Stimulated activated CD4-positive, alpha-beta T cell treated with anti-CD3 and anti-CD28 coated beads, Interleukin-1b, Interleukin-23, amount 100 ng/mL, for 24 hours (primary cell): Measurements from ENCODE around the gene RAPGEF6.

Source experiments
- DNase-seq, 4 experiments: peaks; one replicate each; pipeline ENCODE4 v3.0.0-alpha.2; 2020; ENCODE audit warnings: low read depth in 4 of 4, low spot score in 1 of 4

The RAPGEF6 gene

GRCh38 chr5:131542723-131543122 is 92.3 kb downstream of the RAPGEF6 start:
- no peak for DNase-seq

DNA sequence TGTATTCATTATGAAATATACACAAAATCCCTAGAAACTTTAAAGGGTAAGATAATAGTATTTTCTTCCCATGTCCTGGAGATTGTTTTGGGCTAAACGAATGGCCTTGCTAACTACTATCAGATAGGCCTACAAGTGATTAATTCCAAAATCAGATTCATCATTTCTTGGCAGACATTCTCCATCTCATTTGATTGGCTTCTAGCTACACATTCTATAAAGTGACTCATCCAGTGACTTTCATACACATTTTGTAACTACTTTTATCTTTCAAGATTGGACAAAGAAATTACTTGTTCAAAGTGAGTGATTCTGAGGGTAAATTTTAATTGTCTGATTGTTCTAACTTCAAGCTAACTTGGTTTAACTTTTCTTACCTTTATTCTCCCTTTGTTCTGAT is 93.3 kb downstream of the RAPGEF6 start:
- DNase-seq = no peak

DNA sequence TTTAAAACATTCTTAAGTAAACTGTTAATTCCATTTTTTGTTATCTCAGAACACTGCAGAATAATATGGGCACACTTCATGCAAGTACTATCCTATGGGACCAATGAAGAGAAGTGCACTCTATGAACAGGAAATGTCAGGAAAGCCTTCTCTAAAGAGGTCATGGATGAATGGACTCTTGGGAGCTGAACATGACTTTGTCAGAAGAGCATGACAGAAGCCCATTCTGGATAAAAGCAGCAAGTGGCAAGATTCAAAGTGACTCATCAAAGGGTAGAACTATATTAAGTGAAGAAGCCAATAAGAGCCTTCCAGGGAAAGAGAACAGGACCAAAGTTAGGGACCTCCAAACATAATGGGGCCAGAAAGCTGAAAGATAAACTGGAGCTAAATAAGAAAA is 94.0 kb downstream of the RAPGEF6 start:
- DNase-seq = no peak

DNA sequence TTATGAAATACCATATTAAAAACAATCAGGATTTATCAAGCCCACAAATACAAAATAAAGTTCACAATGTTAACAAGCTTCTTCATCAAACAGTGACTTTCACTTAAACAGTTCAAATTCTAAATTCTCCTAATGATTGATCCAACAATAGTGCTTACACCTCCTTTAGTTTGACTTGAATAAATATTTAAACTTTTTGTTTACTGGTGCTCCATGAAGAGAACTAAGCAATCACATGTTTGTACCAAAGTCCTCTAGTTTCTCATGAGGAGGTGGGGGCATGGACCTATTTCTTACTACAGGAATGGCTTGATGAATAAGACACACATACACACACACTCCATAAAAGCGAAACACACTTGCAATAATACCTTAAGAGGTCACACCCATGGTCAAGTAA is 95.8 kb downstream of the RAPGEF6 start:
- no peak for DNase-seq

- DNase-seq = no peak
These were observed 96.8 kb downstream of the RAPGEF6 start for GRCh38 chr5:131538177-131538593.

- DNase-seq = no peak
These were observed 98.1 kb downstream of the RAPGEF6 start for GRCh38 chr5:131536850-131537448.

DNA sequence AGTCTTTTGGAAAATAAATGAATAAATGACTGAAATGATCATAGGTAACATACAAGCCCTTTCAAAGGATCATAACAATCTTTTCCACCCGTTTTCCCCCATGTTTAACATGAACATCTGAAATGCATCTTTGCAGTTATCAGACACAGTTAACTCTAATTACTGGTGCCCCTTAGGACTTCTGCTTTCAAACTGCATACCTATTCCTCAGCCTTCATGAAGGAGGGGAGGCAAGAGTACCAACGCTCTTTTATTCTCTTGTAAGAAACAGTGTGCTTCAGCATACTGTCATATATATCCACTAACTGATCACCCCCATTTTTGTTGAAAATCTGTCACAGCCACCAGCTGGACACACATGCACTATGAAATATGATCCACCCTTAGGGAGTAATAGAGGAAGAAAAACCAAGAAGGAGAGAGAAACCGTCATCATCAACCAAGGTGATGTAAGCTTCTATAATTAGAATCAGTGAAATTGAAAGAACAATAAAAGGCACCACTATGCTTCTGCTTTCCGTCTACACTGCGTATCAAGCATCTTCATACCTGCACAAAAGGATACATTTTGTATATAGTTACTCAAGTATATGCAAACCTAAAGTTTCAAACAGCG is 98.7 kb downstream of the RAPGEF6 start:
- DNase-seq = no peak

DNA sequence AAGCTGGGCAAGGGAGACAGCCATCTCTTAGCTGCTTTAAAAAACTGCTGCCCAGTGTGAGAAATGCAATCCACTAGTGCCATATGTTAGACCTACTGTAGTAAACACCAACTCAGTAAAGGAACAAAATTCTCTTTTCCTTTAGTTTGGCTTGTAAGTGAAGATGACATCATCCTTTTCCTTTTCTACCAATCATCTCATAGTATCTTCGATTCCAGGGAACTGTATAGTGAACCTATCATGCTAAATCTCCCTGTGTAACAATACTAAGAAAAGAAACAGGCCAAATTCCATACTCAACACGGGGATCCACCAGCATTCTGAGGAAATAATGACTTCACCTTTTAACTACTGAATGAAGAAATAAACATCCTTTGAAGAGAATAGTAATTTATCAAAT is 100.1 kb downstream of the RAPGEF6 start:
- DNase-seq = no peak

- DNase-seq = no peak
These were observed 101.2 kb downstream of the RAPGEF6 start for GRCh38 chr5:131533836-131534235.

GRCh38 chr5:131532031-131532640 is 102.9 kb downstream of the RAPGEF6 start:
- no peak for DNase-seq

DNA sequence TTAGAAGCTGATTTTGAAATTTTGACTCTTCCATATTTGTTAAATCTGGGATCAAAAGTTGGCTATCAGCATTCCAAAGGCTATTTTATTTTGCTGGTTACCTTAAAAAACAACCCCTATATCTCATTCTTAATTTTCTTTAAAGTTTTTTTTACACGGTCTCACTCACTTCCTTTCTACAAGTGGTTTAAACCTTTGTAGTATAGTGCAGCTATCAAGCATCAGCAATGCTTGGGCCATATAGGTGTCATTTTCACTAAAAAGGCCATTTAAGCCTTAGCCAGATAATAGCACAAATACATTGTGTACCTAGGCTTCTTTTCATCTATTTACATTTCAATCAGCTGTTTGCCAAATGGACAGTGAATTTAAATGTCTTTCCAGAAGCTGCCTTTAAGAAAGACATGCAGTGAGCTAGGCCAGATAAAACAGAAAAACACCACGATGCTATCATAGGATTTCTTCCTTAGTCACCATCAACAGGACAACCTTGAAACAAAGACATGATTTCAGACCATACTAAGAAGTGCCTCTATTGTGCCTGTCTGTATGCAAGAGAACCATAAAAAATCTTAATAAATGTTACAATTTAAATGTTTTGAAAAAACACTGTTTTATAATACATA is 104.2 kb downstream of the RAPGEF6 start:
- no peak for DNase-seq

- no peak for DNase-seq
These were observed 106.3 kb downstream of the RAPGEF6 start for GRCh38 chr5:131528682-131529081.

- no peak for DNase-seq
These were observed 109.2 kb downstream of the RAPGEF6 start for GRCh38 chr5:131525805-131526204.

- no peak for DNase-seq
These were observed 110.6 kb downstream of the RAPGEF6 start for GRCh38 chr5:131524431-131524830.

DNA sequence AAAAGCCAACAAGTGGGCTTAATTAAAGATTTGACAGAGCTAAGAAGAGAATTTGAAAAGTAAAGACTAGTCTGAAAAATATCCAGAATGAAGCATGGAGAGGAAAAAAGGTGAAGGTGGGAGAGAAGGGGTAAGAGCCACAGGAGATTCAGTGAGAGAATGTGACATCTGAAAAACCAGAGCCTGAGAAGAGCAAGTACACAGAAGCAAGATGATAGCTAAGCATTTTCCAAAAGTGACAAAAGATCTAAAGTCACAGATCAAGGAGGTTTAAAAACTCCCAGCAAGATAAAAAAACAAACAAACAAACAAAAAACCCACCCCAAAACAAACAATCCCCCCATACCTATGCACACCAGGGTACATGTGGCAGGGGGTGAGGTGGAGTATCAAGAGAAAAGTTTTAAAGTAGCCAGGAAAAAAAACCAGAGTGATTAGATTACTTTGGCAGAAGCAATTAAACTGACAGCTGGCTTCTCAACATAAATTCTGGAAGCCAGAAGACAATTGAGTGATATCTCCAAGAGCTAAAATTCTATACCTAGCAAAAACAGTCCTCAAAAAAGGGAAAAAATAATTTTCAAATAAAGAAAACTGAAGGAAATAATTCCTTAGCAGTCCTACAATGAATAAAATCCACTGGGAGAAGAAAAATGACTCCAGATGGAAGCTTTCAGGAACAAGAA is 111.4 kb downstream of the RAPGEF6 start:
- DNase-seq = no peak

DNA sequence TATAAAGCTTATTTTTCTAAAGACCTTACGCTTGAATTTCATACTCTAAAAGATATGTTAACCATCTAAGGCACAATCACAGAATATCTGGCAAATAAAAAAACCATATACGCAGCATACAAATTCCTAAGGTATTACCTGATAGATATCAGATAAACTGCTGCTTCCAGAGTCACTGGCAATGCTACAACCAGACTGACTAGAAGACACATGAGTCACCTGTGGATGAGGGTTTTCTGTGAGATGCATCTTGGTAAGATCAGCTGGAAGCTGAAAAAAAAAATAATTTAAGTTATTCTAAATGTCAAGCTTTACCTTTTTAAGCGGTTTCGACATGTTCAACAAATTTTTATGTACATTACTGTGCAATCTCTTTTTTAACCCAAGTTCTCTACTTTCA is 113.8 kb downstream of the RAPGEF6 start:
- no peak for DNase-seq

- no peak for DNase-seq
These were observed 119.7 kb downstream of the RAPGEF6 start for GRCh38 chr5:131515348-131515747.

DNA sequence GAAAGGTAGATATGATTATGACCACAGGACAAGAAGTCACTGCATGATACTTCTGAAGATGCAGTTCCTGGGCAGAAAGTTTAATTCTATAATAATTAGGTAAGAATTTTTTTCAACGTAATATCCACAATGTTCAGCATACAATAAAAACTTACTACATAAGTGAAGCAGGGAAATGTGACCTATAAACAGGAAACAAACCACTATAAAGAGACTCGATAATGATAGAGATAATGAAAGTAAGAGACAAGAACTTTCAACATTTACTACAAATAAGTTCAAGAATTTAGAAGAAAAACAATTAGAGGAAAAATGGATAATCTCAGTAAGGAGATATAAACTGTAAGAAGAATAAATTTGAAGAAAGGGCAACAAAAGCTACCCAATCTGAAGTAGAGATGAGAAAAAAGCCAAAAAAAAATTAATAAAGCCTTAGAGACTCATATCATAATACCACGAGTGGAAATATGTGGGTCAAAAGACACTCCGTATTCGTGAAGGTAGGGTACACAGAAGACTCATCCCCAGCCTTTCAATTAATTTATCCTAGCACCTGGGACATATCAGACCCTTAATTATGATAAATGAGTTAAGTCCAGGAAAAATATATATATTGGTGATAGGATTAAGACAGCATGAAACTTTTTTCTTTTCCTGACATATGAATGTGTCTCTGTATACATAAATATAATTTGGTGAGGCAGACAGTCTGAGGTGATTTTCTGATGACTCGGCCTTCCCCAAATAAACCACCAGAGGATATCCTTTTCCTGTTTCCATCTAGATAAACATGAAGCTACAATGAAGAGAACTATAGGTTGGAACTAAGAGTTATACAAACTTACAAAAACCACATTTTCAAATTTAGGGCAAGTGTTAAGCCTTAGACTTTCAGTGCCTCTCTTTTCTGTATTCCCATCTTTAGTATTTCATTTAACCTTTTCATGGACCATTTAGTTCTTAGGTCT is 120.4 kb downstream of the RAPGEF6 start:
- DNase-seq = no peak

GRCh38 chr5:131513780-131514179 is 121.2 kb downstream of the RAPGEF6 start:
- no peak for DNase-seq

GRCh38 chr5:131511934-131512333 is 123.1 kb downstream of the RAPGEF6 start:
- no peak for DNase-seq

DNA sequence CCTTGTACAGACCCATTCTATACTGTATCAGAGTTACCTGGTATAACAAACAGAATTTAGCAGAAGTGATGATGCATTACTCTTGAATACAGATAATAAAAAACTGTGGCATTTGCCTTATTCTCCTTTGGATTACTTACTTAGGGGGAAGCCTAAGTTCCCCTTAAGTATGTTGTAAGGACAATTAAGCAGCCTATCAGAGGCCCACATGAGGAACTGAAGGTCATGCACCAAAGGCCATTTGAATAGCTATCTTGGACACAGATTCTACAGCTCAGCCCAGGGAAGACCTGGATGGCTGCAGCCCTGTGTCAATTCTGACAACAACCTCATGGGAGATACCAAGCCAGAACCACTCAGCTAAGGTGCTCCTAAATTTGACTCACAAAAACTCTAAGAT is 125.2 kb downstream of the RAPGEF6 start:
- no peak for DNase-seq
